ENCODE results near the gene SERPINA6. TPM values are rescaled to one million over a fixed set of nuclear protein-coding genes. Genes with fewer than 3 reads are reported as not detected.

SERPINA6 gene
- total RNA-seq, 1 donor from 2014 or later: not detected

- H3K27me3 Mint-ChIP-seq: peaks cover 4% of the 10 kb centered on the region
- DNase-seq (no peak), ATAC-seq (ENCODE audit: low read depth) (no peak)
- intact Hi-C loops (cut with micrococcal nuclease): no loop called here
- CTCF ChIA-PET: no interaction called here
- TF ChIP-seq CTCF (IDR thresholded peaks at IDR 0.05): no peak
- no peaks in the 10 kb centered on the region for H3K36me3 Mint-ChIP-seq (ENCODE audit: low read depth)
- no peak overlapping the region for H3K27ac Mint-ChIP-seq
- H3K4me1 Mint-ChIP-seq: no peaks in the 10 kb centered on the region
- no peaks in the 10 kb centered on the region for H3K9me3 Mint-ChIP-seq
- POLR2A ChIA-PET: no interaction called here
- H3K4me3 Mint-ChIP-seq: no peak overlapping the region
Observed at GRCh38 chr14:94368243-94368590, 45.1 kb upstream of the SERPINA6 start.

- ChIA-PET POLR2A (no interaction called here), CTCF (no interaction called here)
- H3K9me3 Mint-ChIP-seq: no peaks in the 10 kb centered on the region
- no peak overlapping the region for H3K4me3 Mint-ChIP-seq
- peaks cover 4% of the 10 kb centered on the region for H3K27me3 Mint-ChIP-seq
- H3K27ac Mint-ChIP-seq: no peak overlapping the region
- no peak for ATAC-seq (ENCODE audit: low read depth)
- TF ChIP-seq CTCF (IDR thresholded peaks at IDR 0.05): no peak
- intact Hi-C loops (cut with micrococcal nuclease): no loop called here
- DNase-seq: no peak
- H3K36me3 Mint-ChIP-seq (ENCODE audit: low read depth): no peaks in the 10 kb centered on the region
- H3K4me1 Mint-ChIP-seq: no peaks in the 10 kb centered on the region
Observed at GRCh38 chr14:94367347-94368242, 44.5 kb upstream of the SERPINA6 start.

DNA sequence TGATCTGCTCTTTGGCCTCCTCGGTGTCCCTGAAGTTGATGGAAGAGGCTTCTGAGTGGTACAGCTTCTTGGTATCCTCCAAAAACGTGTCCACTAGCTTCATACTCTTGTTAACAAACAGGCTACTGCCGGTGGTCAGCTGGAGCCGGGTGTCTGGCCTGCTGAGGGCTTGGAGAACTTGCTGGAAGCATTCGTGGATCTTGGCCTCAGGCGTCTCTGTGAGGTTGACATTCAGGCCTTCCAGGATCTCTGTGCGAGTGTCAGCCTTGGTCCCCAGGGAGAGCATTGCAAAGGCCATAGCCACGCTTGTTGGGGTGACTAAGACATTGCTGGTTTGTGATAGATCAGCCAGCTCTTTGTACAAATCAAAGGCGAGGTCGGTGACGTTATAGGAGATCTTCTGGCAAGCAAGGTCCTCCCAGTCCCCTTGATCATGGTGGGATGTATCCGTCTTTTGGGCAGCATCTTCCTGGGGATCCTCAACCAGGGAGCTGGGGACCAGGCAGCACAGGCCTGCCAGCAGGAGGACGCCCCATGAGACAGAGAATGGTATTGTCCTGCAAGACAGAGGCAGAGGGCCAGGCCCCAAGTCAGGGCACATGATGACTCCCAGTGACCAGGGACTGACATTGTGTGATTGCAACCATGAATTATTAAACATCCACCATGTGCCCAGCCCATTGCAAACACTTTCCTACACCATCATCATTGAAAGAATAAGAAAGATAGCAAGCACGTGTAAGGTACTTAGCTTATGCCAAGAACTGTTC is 43.2 kb upstream of the SERPINA6 start, which contains the start of gene SERPINA2:
Gene SERPINA2 (minus strand): TSS at position 553 of the 770 bp plus-strand sequence.
- H3K27me3 Mint-ChIP-seq: peaks cover 4% of the 10 kb centered on the region
- no peak within 1 kb of the TSS for H3K4me3 Mint-ChIP-seq
- no peak for ATAC-seq (ENCODE audit: low read depth)
- H3K27ac Mint-ChIP-seq: no peak within 1 kb of the TSS
- no peak for DNase-seq
- H3K9me3 Mint-ChIP-seq: no peaks in the 10 kb centered on the region
- intact Hi-C loops (cut with micrococcal nuclease): no loop called here
- no peak for TF ChIP-seq CTCF (IDR thresholded peaks at IDR 0.05)
- CTCF ChIA-PET: no interaction called here
- no peaks in the 10 kb centered on the region for H3K36me3 Mint-ChIP-seq (ENCODE audit: low read depth)
- no peaks in the 10 kb centered on the region for H3K4me1 Mint-ChIP-seq
- POLR2A ChIA-PET: no interaction called here

DNA sequence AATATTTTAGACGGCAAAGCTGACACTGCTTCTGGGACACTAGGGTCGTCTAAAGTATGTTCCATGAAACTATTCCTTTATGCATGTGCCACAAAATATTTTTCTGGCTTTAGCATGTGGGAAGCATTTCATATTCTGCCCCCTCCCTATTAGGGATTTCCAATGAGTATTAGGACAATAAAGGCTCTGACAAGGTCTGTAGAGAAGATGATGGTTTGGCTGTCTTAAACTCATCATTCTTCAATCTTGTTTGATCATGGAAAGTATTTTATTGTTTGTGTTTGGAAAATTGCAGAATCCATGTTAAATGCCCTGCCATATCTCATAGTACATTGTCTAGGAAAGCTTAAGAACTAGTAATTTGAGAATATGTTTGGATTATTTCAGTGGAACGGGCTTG is 42.5 kb upstream of the SERPINA6 start:
- intact Hi-C loops (cut with micrococcal nuclease): loop anchor here (2.0 kb wide), 1 partner anchor 13 kb away; no protein-coding TSS in a partner anchor

More for the DNA sequence above, 42.5 kb upstream of the SERPINA6 start:
- ChIA-PET POLR2A (no interaction called here), CTCF (no interaction called here)
- H3K36me3 Mint-ChIP-seq (ENCODE audit: low read depth): no peaks in the 10 kb centered on the region
- no peaks in the 10 kb centered on the region for H3K4me1 Mint-ChIP-seq
- ATAC-seq (ENCODE audit: low read depth): no peak
- no peak for DNase-seq
- peaks cover 9% of the 10 kb centered on the region for H3K27me3 Mint-ChIP-seq
- H3K4me3 Mint-ChIP-seq: no peak overlapping the region
- H3K27ac Mint-ChIP-seq: no peak overlapping the region
- no peak for TF ChIP-seq CTCF (IDR thresholded peaks at IDR 0.05)
- H3K9me3 Mint-ChIP-seq: no peaks in the 10 kb centered on the region

Data from activated B cell treated with CpG ODN at 0.5 μM for 24 hours (primary cell).